Liver (tissue), 9 donors: Measurements from ENCODE around the gene MAD2L2. TPM values are rescaled to one million over a fixed set of nuclear protein-coding genes. Genes with fewer than 3 reads are reported as not detected.

Experiments
- DNase-seq: peaks from one replicate; pipeline ENCODE4 v3.0.0-alpha.2; 2017; ENCODE audit warnings: low spot score
- H3K27ac ChIP-seq, 2 donors: one replicate each; pipeline ENCODE4 v1.7.0; 2013; ENCODE audit warnings: inconsistent platforms in 2 of 2, low read length in 2 of 2, control low read depth in 1 of 2, low read depth in 1 of 2, mild to moderate bottlenecking in 1 of 2
- H3K27me3 ChIP-seq, 4 donors: one replicate each; pipeline versions ENCODE4 v1.6.1 to v1.7.0; 2013; ENCODE audit warnings: low read length in 3 of 4, inconsistent platforms in 1 of 4, mild to moderate bottlenecking in 1 of 4, moderate library complexity in 1 of 4; ENCODE audit not compliant: control insufficient read depth in 4 of 4, insufficient read depth in 4 of 4
- H3K36me3 ChIP-seq, 4 donors: one replicate each; pipeline versions ENCODE4 v1.6.1 to v1.7.0; 2013; ENCODE audit warnings: low read length in 3 of 4, mild to moderate bottlenecking in 3 of 4, low read depth in 1 of 4, moderate library complexity in 1 of 4; ENCODE audit not compliant: control insufficient read depth in 4 of 4, insufficient read depth in 3 of 4
- H3K4me1 ChIP-seq, 4 donors: one replicate each; pipeline versions ENCODE4 v1.6.1 to v1.7.0; 2013; ENCODE audit warnings: low read length in 3 of 4, mild to moderate bottlenecking in 3 of 4, moderate library complexity in 1 of 4; ENCODE audit not compliant: control insufficient read depth in 4 of 4, insufficient read depth in 4 of 4
- H3K4me3 ChIP-seq, 3 donors: one replicate each; pipeline versions ENCODE4 v1.6.1 to v1.7.0; 2013; ENCODE audit warnings: low read length in 3 of 3, control low read depth in 1 of 3, low read depth in 1 of 3, mild to moderate bottlenecking in 1 of 3
- H3K9ac ChIP-seq, 2 donors: one replicate each; pipeline ENCODE4 v1.7.0; 2013; ENCODE audit warnings: low read length in 2 of 2, mild to moderate bottlenecking in 2 of 2, moderate library complexity in 2 of 2, control low read depth in 1 of 2, low read depth in 1 of 2
- H3K9me3 ChIP-seq, 4 donors: one replicate each; pipeline versions ENCODE4 v1.6.1 to v1.7.0; 2013; ENCODE audit warnings: low read length in 3 of 4; ENCODE audit not compliant: control insufficient read depth in 4 of 4
- ATF3 ChIP-seq: IDR thresholded peaks from 2 replicates; pipeline ENCODE4 v1.6.1; 2016; ENCODE audit warnings: antibody characterized with exemption
- EGR1 ChIP-seq, 2 donors: IDR thresholded peaks; 2 replicates each; pipeline ENCODE4 v1.6.1; 2016 to 2018; ENCODE audit warnings: antibody characterized with exemption in 2 of 2, low read depth in 2 of 2
- FOXA1 ChIP-seq: IDR thresholded peaks from 2 replicates; pipeline ENCODE4 v1.6.1; 2016; ENCODE audit warnings: antibody characterized with exemption
- FOXA2 ChIP-seq: IDR thresholded peaks from 2 replicates; pipeline ENCODE4 v1.6.1; 2016; ENCODE audit warnings: antibody characterized with exemption
- GABPA ChIP-seq, 2 donors: IDR thresholded peaks in 1 of 2; conservative IDR thresholded peaks in 1 of 2; 2 replicates each; pipeline ENCODE4 v1.6.1; 2016; ENCODE audit warnings: antibody characterized with exemption in 2 of 2, mild to moderate bottlenecking in 1 of 2, moderate library complexity in 1 of 2
- HNF4A ChIP-seq, 2 donors: conservative IDR thresholded peaks; 2 replicates each; pipeline ENCODE4 v1.6.1; 2016; ENCODE audit warnings: antibody characterized with exemption in 2 of 2, mild to moderate bottlenecking in 2 of 2
- HNF4G ChIP-seq: IDR thresholded peaks from 2 replicates; pipeline ENCODE4 v1.6.1; 2016; ENCODE audit warnings: antibody characterized with exemption
- MAX ChIP-seq: IDR thresholded peaks from 2 replicates; pipeline ENCODE4 v1.6.1; 2016; ENCODE audit warnings: antibody characterized with exemption
- NR2F2 ChIP-seq: IDR thresholded peaks from 2 replicates; pipeline ENCODE4 v1.6.1; 2016; ENCODE audit warnings: antibody characterized with exemption
- RAD21 ChIP-seq, 2 donors: IDR thresholded peaks; 2 replicates each; pipeline ENCODE4 v1.6.1; 2016; ENCODE audit warnings: antibody characterized with exemption in 2 of 2, mild to moderate bottlenecking in 2 of 2
- SP1 ChIP-seq: IDR thresholded peaks from 2 replicates; pipeline ENCODE4 v1.6.1; 2018; ENCODE audit warnings: antibody characterized with exemption, mild to moderate bottlenecking
- TAF1 ChIP-seq: conservative IDR thresholded peaks from 2 replicates; pipeline ENCODE4 v1.6.1; 2016; ENCODE audit warnings: antibody characterized with exemption, mild to moderate bottlenecking
- YY1 ChIP-seq: IDR thresholded peaks from 2 replicates; pipeline ENCODE4 v1.6.1; 2016; ENCODE audit warnings: antibody characterized with exemption, mild to moderate bottlenecking
- WGBS: extraction: QIAGEN DNeasy Blood & Tissue Kit; methylation state at CpG from one replicate; pipeline ENCODE4 v1.1.7; 2013; 5-methylcytosine and 5-hydroxymethylcytosine counted together
- polyA plus RNA-seq, 2 donors: library from polyadenylated mRNA; stranded (reverse) in 1 of 2; unstranded in 1 of 2; fragments of 200-250 nt in 1 of 2; fragments of >200 nt in 1 of 2; fragmentation: Nextera tagmentation in 1 of 2; extraction: Ambion mirVana in 1 of 2; gene quantifications; one replicate each; pipeline versions ENCODE4 v1.2.1 to v1.2.3, GENCODE V29; 2013 to 2015
- total RNA-seq, 2 donors: library from RNA; depleted of rRNA; stranded (reverse); fragments of >200 nt; gene quantifications; one replicate each; pipeline ENCODE4 v1.2.3, GENCODE V29; 2014
- TF ChIP-seq, protein P1 (sequence below): IDR thresholded peaks from 2 replicates; pipeline ENCODE4 v1.6.1; 2016; ENCODE audit warnings: antibody characterized with exemption, mild to moderate bottlenecking
- TF ChIP-seq, protein P2 (sequence below): fragments of 150-350 bp; IDR thresholded peaks from 2 replicates; pipeline ENCODE4 v1.5.1; 2017; ENCODE audit warnings: improper control_type of control experiment, low read depth, low read length; ENCODE audit not compliant: missing input control
- TF ChIP-seq, protein P3 (sequence below): IDR thresholded peaks from 2 replicates; pipeline ENCODE4 v1.6.1; 2016; ENCODE audit warnings: antibody characterized with exemption
- donor health status: healthy.
- donor health status: healthy.
- donor health status: healthy.
- donor health status: healthy.
- donor health status: healthy.

Gene MAD2L2
- total and polyA plus RNA-seq, 4 donors = 17.5 to 43.1 (median 31.9) TPM

DNA sequence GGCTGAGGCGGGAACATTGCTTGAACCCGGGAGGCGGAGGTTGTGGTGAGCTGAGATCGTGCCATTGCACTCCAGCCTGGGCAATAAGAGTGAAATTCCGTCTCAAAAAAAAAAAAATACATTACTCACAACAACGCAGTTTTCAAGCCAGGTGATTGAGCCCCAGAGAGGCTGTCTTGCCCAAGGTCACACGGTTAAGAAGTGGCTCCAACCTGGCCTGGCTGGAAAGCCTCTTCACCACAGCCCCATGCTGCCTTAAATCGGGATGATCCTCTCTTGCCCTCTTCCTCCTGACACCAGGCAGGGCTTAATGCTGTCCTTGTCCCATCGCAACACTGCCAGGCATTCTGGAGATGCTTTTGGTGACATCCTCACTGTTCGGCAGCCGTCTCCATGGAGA, 32.1 kb upstream of the MAD2L2 start:
- no peaks in the 10 kb centered on the region for H3K36me3 ChIP-seq
- TF ChIP-seq NR2F2 = no peak
- no peak for TF ChIP-seq FOXA1
- no peak for TF ChIP-seq TAF1
- TF ChIP-seq, protein P1, sequence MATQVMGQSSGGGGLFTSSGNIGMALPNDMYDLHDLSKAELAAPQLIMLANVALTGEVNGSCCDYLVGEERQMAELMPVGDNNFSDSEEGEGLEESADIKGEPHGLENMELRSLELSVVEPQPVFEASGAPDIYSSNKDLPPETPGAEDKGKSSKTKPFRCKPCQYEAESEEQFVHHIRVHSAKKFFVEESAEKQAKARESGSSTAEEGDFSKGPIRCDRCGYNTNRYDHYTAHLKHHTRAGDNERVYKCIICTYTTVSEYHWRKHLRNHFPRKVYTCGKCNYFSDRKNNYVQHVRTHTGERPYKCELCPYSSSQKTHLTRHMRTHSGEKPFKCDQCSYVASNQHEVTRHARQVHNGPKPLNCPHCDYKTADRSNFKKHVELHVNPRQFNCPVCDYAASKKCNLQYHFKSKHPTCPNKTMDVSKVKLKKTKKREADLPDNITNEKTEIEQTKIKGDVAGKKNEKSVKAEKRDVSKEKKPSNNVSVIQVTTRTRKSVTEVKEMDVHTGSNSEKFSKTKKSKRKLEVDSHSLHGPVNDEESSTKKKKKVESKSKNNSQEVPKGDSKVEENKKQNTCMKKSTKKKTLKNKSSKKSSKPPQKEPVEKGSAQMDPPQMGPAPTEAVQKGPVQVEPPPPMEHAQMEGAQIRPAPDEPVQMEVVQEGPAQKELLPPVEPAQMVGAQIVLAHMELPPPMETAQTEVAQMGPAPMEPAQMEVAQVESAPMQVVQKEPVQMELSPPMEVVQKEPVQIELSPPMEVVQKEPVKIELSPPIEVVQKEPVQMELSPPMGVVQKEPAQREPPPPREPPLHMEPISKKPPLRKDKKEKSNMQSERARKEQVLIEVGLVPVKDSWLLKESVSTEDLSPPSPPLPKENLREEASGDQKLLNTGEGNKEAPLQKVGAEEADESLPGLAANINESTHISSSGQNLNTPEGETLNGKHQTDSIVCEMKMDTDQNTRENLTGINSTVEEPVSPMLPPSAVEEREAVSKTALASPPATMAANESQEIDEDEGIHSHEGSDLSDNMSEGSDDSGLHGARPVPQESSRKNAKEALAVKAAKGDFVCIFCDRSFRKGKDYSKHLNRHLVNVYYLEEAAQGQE = no peak
- WGBS = 82% methylated on average over 11 of the region's 11 CpGs

DNA sequence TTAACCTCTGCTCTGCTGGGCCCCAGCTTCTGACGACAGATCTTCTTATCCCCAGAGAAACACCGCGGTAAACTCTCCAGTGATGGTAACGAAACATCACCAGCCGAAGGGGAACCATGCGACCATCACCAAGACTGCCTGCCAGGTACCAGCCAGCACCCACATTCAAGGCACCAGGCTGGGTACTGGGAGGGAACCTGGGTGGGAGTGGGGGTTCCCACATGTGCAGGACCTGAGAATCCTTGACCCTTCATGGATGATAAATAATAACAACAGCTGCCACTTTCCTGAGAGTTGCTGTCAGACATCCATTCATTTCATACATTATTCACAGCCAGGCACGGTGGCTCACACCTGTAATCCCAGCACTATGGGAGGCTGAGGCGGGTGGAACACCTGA, 31.3 kb upstream of the MAD2L2 start:
- DNase-seq = no peak
- no peaks in the 10 kb centered on the region for H3K9me3 ChIP-seq
- no peaks in the 10 kb centered on the region for H3K36me3 ChIP-seq
- H3K4me1 ChIP-seq = peaks cover 0 to 9% (median 5%) of the 10 kb centered on the region in 4 donors
- H3K27me3 ChIP-seq = no peaks in the 10 kb centered on the region
- no peak overlapping the region for H3K4me3 ChIP-seq
- TF ChIP-seq GABPA (IDR thresholded peaks at IDR 0.05 in 1 of 2, conservative IDR thresholded peaks at IDR 0.05 in 1 of 2) = no peak
- TF ChIP-seq TAF1 = no peak
- TF ChIP-seq, protein P2, sequence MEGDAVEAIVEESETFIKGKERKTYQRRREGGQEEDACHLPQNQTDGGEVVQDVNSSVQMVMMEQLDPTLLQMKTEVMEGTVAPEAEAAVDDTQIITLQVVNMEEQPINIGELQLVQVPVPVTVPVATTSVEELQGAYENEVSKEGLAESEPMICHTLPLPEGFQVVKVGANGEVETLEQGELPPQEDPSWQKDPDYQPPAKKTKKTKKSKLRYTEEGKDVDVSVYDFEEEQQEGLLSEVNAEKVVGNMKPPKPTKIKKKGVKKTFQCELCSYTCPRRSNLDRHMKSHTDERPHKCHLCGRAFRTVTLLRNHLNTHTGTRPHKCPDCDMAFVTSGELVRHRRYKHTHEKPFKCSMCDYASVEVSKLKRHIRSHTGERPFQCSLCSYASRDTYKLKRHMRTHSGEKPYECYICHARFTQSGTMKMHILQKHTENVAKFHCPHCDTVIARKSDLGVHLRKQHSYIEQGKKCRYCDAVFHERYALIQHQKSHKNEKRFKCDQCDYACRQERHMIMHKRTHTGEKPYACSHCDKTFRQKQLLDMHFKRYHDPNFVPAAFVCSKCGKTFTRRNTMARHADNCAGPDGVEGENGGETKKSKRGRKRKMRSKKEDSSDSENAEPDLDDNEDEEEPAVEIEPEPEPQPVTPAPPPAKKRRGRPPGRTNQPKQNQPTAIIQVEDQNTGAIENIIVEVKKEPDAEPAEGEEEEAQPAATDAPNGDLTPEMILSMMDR = no peak
- TF ChIP-seq EGR1 (IDR thresholded peaks at IDR 0.05; ENCODE audit: low read depth in 2 of 2) = no peak
- TF ChIP-seq RAD21 (IDR thresholded peaks at IDR 0.05) = no peak
- TF ChIP-seq NR2F2 = no peak
- TF ChIP-seq, protein P3, sequence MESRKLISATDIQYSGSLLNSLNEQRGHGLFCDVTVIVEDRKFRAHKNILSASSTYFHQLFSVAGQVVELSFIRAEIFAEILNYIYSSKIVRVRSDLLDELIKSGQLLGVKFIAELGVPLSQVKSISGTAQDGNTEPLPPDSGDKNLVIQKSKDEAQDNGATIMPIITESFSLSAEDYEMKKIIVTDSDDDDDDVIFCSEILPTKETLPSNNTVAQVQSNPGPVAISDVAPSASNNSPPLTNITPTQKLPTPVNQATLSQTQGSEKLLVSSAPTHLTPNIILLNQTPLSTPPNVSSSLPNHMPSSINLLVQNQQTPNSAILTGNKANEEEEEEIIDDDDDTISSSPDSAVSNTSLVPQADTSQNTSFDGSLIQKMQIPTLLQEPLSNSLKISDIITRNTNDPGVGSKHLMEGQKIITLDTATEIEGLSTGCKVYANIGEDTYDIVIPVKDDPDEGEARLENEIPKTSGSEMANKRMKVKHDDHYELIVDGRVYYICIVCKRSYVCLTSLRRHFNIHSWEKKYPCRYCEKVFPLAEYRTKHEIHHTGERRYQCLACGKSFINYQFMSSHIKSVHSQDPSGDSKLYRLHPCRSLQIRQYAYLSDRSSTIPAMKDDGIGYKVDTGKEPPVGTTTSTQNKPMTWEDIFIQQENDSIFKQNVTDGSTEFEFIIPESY = no peak
- TF ChIP-seq FOXA1 = no peak
- no peak for TF ChIP-seq SP1
- no peak for TF ChIP-seq HNF4G
- TF ChIP-seq, protein P1 = no peak
- TF ChIP-seq YY1 = no peak
- no peak for TF ChIP-seq FOXA2
- TF ChIP-seq ATF3 = no peak
- TF ChIP-seq MAX = no peak
- TF ChIP-seq HNF4A (conservative IDR thresholded peaks at IDR 0.05) = no peak
- no peak overlapping the region for H3K27ac ChIP-seq
- 90% methylated on average over 8 of the region's 8 CpGs for WGBS
- H3K9ac ChIP-seq = no peak overlapping the region

More for the DNA sequence above, 32.1 kb upstream of the MAD2L2 start:
- H3K9ac ChIP-seq = no peak overlapping the region
- DNase-seq = no peak
- peaks cover 0 to 1% (median 0%) of the 10 kb centered on the region in 4 donors for H3K4me1 ChIP-seq
- no peak overlapping the region for H3K27ac ChIP-seq
- no peaks in the 10 kb centered on the region for H3K27me3 ChIP-seq
- H3K9me3 ChIP-seq = no peaks in the 10 kb centered on the region
- H3K4me3 ChIP-seq = no peak overlapping the region
